ENCODE results near the gene EPHB1.

The EPHB1 gene

GRCh38 chr3:134877788-134878187 lies 82.7 kb downstream of the EPHB1 start:
- DNase-seq (ENCODE audit: low read depth, low spot score), result no peak
- Histone ChIP-seq H3K4me1 (ENCODE audit: insufficient read depth, insufficient read length) (no peaks in the 10 kb centered on the region), H3K9me3 (ENCODE audit: insufficient read depth, low read length) (no peaks in the 10 kb centered on the region; the same call in 1 of the 2 replicates)

GRCh38 chr3:134879990-134880389 lies 84.9 kb downstream of the EPHB1 start:
- TF ChIP-seq SUZ12 (IDR thresholded peaks at IDR 0.05; ENCODE audit: extremely low read depth, insufficient read depth, insufficient read length), result no peak
- no peaks in the 10 kb centered on the region for H3K4me1 ChIP-seq (ENCODE audit: insufficient read depth, insufficient read length)
- H3K9me3 ChIP-seq (ENCODE audit: insufficient read depth, low read length), result no peaks in the 10 kb centered on the region
- no peaks in the 10 kb centered on the region for H3K27me3 ChIP-seq (ENCODE audit: insufficient read depth, insufficient read length)
- H3K4me3 ChIP-seq (ENCODE audit: insufficient read length, low read depth), result no peak overlapping the region
- no peaks in the 10 kb centered on the region for H3K36me3 ChIP-seq (ENCODE audit: insufficient read depth, insufficient read length, low read length)
- H3K9ac ChIP-seq (ENCODE audit: insufficient read length, low read depth), result no peak overlapping the region
- DNase-seq (ENCODE audit: low read depth, low spot score), result no peak

More at GRCh38 chr3:134877788-134878187, 82.7 kb downstream of the EPHB1 start:
- TF ChIP-seq YY1 (IDR thresholded peaks at IDR 0.05; ENCODE audit: insufficient read depth, insufficient read length) (no peak), SUZ12 (IDR thresholded peaks at IDR 0.05; ENCODE audit: extremely low read depth, insufficient read depth, insufficient read length) (no peak), ZNF274 (IDR thresholded peaks at IDR 0.05; ENCODE audit: low read depth, low read length) (no peak)
- H3K9ac ChIP-seq (ENCODE audit: insufficient read length, low read depth), result no peak overlapping the region
- H3K36me3 ChIP-seq (ENCODE audit: insufficient read depth, insufficient read length, low read length), result no peaks in the 10 kb centered on the region
- no peak overlapping the region for H3K4me3 ChIP-seq (ENCODE audit: insufficient read length, low read depth)
- H3K27me3 ChIP-seq (ENCODE audit: insufficient read depth, insufficient read length), result no peaks in the 10 kb centered on the region

GRCh38 chr3:134880431-134880830 lies 85.4 kb downstream of the EPHB1 start:
- TF ChIP-seq ZNF274 (IDR thresholded peaks at IDR 0.05; ENCODE audit: low read depth, low read length), result no peak
- no peak for TF ChIP-seq YY1 (IDR thresholded peaks at IDR 0.05; ENCODE audit: insufficient read depth, insufficient read length)
- no peak for TF ChIP-seq SUZ12 (IDR thresholded peaks at IDR 0.05; ENCODE audit: extremely low read depth, insufficient read depth, insufficient read length)
- H3K4me3 ChIP-seq (ENCODE audit: insufficient read length, low read depth), result no peak overlapping the region

GRCh38 chr3:134881305-134881704 lies 86.2 kb downstream of the EPHB1 start:
- Histone ChIP-seq H3K4me1 (ENCODE audit: insufficient read depth, insufficient read length) (no peaks in the 10 kb centered on the region), H3K9ac (ENCODE audit: insufficient read length, low read depth) (no peak overlapping the region), H3K4me3 (ENCODE audit: insufficient read length, low read depth) (no peak overlapping the region), H3K27me3 (ENCODE audit: insufficient read depth, insufficient read length) (no peaks in the 10 kb centered on the region), H3K9me3 (ENCODE audit: insufficient read depth, low read length) (no peaks in the 10 kb centered on the region), H3K36me3 (ENCODE audit: insufficient read depth, insufficient read length, low read length) (no peaks in the 10 kb centered on the region)
- no peak for TF ChIP-seq YY1 (IDR thresholded peaks at IDR 0.05; ENCODE audit: insufficient read depth, insufficient read length)
- DNase-seq (ENCODE audit: low read depth, low spot score), result no peak

More at GRCh38 chr3:134880431-134880830, 85.4 kb downstream of the EPHB1 start:
- Histone ChIP-seq H3K27me3 (ENCODE audit: insufficient read depth, insufficient read length) (no peaks in the 10 kb centered on the region), H3K9ac (ENCODE audit: insufficient read length, low read depth) (no peak overlapping the region), H3K9me3 (ENCODE audit: insufficient read depth, low read length) (no peaks in the 10 kb centered on the region), H3K36me3 (ENCODE audit: insufficient read depth, insufficient read length, low read length) (no peaks in the 10 kb centered on the region), H3K4me1 (ENCODE audit: insufficient read depth, insufficient read length) (no peaks in the 10 kb centered on the region)
- DNase-seq (ENCODE audit: low read depth, low spot score), result no peak

GRCh38 chr3:134883697-134884385 lies 88.8 kb downstream of the EPHB1 start:
- no peaks in the 10 kb centered on the region for H3K4me1 ChIP-seq (ENCODE audit: insufficient read depth, insufficient read length)
- no peak for TF ChIP-seq SUZ12 (IDR thresholded peaks at IDR 0.05; ENCODE audit: extremely low read depth, insufficient read depth, insufficient read length)
- no peak for TF ChIP-seq YY1 (IDR thresholded peaks at IDR 0.05; ENCODE audit: insufficient read depth, insufficient read length)
- no peak for TF ChIP-seq ZNF274 (IDR thresholded peaks at IDR 0.05; ENCODE audit: low read depth, low read length)
- no peak overlapping the region for H3K4me3 ChIP-seq (ENCODE audit: insufficient read length, low read depth)
- H3K36me3 ChIP-seq (ENCODE audit: insufficient read depth, insufficient read length, low read length), result no peaks in the 10 kb centered on the region
- H3K9ac ChIP-seq (ENCODE audit: insufficient read length, low read depth), result no peak overlapping the region
- DNase-seq (ENCODE audit: low read depth, low spot score), result no peak
- H3K9me3 ChIP-seq (ENCODE audit: insufficient read depth, low read length), result no peaks in the 10 kb centered on the region
- no peaks in the 10 kb centered on the region for H3K27me3 ChIP-seq (ENCODE audit: insufficient read depth, insufficient read length)

- Histone ChIP-seq H3K27me3 (ENCODE audit: insufficient read depth, insufficient read length) (no peaks in the 10 kb centered on the region), H3K4me3 (ENCODE audit: insufficient read length, low read depth) (no peak overlapping the region), H3K9me3 (ENCODE audit: insufficient read depth, low read length) (peaks cover 7% of the 10 kb centered on the region; the same call in 1 of the 2 replicates), H3K9ac (ENCODE audit: insufficient read length, low read depth) (no peak overlapping the region), H3K36me3 (ENCODE audit: insufficient read depth, insufficient read length, low read length) (no peaks in the 10 kb centered on the region), H3K4me1 (ENCODE audit: insufficient read depth, insufficient read length) (no peaks in the 10 kb centered on the region)
- TF ChIP-seq YY1 (IDR thresholded peaks at IDR 0.05; ENCODE audit: insufficient read depth, insufficient read length) (no peak), ZNF274 (IDR thresholded peaks at IDR 0.05; ENCODE audit: low read depth, low read length) (no peak), SUZ12 (IDR thresholded peaks at IDR 0.05; ENCODE audit: extremely low read depth, insufficient read depth, insufficient read length) (no peak)
- DNase-seq (ENCODE audit: low read depth, low spot score), result no peak
Measured at GRCh38 chr3:134885877-134886621, 91.0 kb downstream of the EPHB1 start.

GRCh38 chr3:134886991-134887390 lies 91.9 kb downstream of the EPHB1 start:
- H3K27me3 ChIP-seq (ENCODE audit: insufficient read depth, insufficient read length), result no peaks in the 10 kb centered on the region
- TF ChIP-seq ZNF274 (IDR thresholded peaks at IDR 0.05; ENCODE audit: low read depth, low read length) (no peak), SUZ12 (IDR thresholded peaks at IDR 0.05; ENCODE audit: extremely low read depth, insufficient read depth, insufficient read length) (no peak), YY1 (IDR thresholded peaks at IDR 0.05; ENCODE audit: insufficient read depth, insufficient read length) (no peak)
- peaks cover 17% of the 10 kb centered on the region; the same call in 1 of the 2 replicates for H3K9me3 ChIP-seq (ENCODE audit: insufficient read depth, low read length)
- no peak for DNase-seq (ENCODE audit: low read depth, low spot score)
- H3K4me1 ChIP-seq (ENCODE audit: insufficient read depth, insufficient read length), result no peaks in the 10 kb centered on the region
- no peak overlapping the region for H3K4me3 ChIP-seq (ENCODE audit: insufficient read length, low read depth)
- no peaks in the 10 kb centered on the region for H3K36me3 ChIP-seq (ENCODE audit: insufficient read depth, insufficient read length, low read length)
- no peak overlapping the region for H3K9ac ChIP-seq (ENCODE audit: insufficient read length, low read depth)

Measured in NT2/D1 (cell line).